Effector CD4-positive, alpha-beta T cell (primary cell): ENCODE results near the gene ZCCHC9.
"Not testable (repeated sequence)": the region's sequence is repeated elsewhere in the genome, so short reads cannot be mapped to it uniquely, and the experiment has no call there.

ENCODE experiments used
- DNase-seq: peaks from one replicate; pipeline ENCODE4 v3.0.0-alpha.2; 2020

The ZCCHC9 gene

DNA sequence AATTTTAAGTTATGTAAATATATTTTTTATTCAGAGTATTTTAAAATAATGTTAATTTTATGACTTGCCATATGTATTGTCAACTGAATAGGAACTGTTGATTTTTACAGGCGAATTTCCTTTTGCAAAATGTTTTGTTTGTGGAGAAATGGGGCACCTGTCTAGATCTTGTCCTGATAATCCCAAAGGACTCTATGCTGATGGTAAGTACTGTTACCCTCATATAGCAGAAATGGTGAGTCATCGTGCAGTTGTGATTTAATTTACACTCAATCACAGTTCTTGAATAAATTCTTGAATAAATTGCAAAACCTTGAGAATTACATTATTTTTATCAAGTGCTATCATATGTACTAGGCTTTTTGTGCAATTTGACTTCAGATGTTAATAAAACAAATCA is 7.4 kb downstream of the ZCCHC9 start:
- no peak for DNase-seq

GRCh38 chr5:81310402-81311063 is 9.1 kb downstream of the ZCCHC9 start:
- DNase-seq: no peak

- DNase-seq: no peak
These were observed 11.9 kb downstream of the ZCCHC9 start for GRCh38 chr5:81313278-81313677.

DNA sequence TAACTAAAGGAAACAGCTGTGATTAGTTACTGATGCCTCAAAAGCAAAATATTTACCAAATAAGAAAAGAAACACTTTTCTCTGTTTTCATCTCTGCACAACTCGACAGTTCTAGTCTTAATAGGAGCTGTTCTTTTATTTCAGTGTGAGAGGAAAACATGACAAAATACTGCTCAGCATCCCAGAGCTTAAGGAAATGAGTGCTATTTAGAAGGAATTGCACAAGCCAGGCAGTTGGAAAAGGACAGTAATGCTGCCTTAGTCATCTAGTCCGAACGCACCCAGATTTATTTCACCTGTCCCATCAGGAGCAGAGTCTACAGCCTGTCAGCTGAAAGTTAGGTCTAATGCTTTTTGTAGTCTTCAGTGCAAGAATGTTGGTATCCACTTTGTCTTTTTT is 12.3 kb downstream of the ZCCHC9 start:
- no peak for DNase-seq

DNA sequence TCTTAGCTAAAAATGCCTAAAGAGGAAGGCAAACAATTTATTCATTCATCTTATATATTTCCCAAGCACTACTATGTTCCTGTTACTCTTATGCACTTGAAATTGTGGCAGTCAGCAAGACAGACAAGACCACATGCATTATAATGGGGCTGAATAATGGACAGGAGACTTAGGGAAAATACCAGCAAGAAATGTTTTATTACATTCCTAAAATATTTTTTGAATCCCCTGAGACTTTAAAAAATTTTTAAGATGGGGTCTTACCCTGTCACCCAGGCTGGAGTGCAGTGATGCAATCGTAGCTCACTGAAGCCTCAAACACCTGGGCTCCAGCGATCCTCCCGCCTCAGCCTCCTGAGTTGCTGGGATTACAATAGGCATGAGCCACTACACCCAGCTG is 13.2 kb downstream of the ZCCHC9 start:
- no peak for DNase-seq

- no peak for DNase-seq
These were observed 13.9 kb downstream of the ZCCHC9 start for GRCh38 chr5:81315336-81315735.

DNA sequence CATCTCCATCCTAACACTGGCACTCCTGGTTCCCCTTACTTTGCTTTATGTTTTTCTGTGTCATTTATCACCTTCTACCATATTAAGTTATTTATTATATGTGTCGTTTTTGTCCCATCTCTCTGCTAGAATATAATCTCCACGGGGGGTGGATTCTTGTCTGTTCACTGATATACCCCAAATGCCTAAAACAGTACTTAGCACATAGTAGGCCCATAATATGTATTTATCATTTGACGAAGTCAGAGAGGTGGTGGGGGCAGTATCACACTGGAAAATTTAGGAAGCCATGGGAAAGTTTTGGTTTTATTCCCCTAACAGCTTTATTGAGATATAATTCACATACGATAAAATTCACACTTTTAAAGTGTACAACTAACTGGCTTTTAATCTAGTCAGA is 14.4 kb downstream of the ZCCHC9 start:
- no peak for DNase-seq

- DNase-seq: no peak
These were observed 15.2 kb downstream of the ZCCHC9 start for GRCh38 chr5:81316571-81316970.

DNA sequence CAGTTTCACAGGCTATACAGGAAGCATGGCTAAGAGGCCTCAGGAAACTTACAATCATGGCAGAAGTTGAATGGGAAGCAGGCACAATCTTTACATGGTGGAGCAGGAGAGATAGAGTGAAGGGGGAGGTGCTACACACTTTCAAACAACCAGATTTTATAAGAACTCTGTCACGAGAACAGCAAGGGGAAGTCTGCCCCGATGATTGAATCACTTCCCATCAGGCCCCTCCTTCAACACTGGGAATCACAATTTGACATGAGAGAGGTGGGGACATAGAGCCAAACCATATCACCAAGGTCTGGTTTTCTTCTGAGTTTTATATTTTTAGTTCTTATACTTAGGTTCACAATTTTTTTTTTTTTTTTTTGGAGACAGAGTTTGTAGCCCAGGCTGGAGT is 16.1 kb downstream of the ZCCHC9 start:
- no peak for DNase-seq

DNA sequence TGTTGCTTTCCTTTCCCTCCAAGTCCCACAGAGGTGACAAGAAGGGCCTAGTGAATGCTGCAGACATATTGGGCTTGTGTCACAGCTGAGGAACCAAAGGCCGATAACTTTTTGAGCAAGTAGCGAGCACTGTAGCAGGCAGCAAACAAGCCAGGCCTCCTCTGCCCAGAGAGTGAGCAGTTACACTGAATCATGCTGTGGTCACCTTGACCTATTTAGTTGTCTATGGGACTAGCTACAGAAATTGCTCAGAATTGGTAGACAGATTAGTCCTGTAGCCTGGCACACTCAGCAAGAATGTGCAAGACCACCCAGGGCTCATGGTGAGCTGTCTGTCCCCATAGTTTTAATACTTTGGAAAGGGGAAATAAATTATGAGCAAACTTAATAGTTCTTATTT is 25.2 kb downstream of the ZCCHC9 start:
- DNase-seq: no peak

- DNase-seq: no peak
These were observed 33.1 kb downstream of the ZCCHC9 start for GRCh38 chr5:81334304-81335061.

DNA sequence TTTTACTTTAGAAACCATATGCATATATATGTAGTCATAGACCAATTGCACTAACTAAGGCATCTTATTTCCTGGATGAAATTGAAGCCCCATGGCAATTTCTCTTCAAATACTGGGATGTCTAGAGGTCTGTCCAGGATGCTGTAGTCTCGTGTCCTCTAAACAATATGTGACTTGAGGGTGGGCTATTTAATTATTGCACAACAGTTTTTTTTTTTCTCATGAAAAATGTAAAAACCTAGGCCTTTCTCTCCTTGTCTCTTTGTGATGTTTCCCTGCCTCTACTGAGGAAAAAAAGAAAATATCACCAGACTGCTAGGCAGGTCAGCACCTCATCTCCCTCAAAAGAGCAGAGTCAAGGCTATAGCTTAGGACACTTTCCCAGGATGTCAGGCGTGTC is 34.6 kb downstream of the ZCCHC9 start:
- no peak for DNase-seq

- no peak for DNase-seq
These were observed 35.2 kb downstream of the ZCCHC9 start for GRCh38 chr5:81336556-81336955.

GRCh38 chr5:81337803-81338202 is 36.4 kb downstream of the ZCCHC9 start:
- DNase-seq: no peak

DNA sequence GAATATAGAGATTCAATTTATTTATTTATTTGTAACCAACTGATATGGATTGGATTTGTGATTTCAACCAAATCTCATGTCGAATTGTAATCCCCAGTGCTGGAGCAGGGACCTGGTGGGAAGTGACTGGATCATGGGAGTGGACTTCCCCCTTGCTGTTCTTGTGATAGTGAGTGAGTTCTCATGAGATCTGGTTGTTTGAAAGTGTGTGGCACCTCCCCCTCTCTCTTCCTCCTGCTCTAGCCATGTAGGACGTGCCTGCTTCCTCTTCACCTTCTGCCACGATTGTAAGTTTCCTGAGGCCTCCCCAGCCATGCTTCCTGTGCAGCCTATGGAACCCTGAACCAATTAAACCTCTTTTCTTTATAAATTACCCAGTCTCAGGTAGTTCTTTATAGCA is 36.8 kb downstream of the ZCCHC9 start:
- not testable (repeated sequence) for DNase-seq

- no peak for DNase-seq
These were observed 43.3 kb downstream of the ZCCHC9 start for GRCh38 chr5:81344736-81345135.

DNA sequence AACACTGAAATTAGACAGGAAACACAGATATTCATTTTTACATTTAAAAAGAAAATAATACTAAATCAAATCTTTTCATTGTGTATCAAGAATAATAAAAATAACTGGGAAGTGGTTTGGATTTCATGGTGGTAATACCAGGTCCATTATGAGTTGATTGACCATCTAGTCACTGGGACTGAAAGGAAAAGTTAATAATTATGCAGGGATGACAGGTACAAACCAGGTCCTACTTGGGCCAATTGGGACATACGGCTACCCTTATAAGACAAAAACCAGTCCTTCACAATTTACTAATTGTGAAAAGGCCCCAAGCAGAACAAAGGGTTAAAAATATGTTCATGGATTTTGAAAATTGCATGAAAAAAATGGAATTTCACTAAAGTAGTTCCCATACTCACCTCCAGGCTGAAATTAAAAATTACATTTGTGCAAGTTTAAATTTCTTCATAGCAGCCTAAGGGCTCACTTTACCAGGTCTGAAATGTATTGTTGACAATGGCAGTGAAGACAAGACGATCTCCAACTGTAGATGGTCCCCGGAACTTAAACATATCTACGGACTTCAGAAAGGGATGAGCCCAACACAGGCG is 44.1 kb downstream of the ZCCHC9 start:
- DNase-seq: no peak

DNA sequence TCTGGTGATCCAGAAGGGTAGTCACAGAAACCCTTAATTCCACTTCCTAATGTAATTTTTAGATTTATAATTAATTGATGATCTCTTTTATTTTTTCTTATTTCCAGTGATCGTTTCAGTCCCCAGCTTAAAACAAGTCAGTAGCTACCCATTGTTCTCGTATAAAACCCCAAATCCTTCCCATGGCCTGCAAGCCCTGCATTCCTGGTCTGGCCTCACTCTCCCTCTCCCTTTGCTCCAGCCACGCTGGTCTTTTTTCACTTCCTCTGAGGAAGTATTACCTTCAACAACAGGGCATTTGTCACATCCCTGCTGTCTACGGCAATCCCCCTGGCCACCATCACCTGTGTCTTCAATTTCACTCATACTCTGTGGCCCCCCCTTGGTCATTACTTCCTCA is 47.8 kb downstream of the ZCCHC9 start:
- DNase-seq: no peak

GRCh38 chr5:81350507-81350906 is 49.1 kb downstream of the ZCCHC9 start:
- no peak for DNase-seq

DNA sequence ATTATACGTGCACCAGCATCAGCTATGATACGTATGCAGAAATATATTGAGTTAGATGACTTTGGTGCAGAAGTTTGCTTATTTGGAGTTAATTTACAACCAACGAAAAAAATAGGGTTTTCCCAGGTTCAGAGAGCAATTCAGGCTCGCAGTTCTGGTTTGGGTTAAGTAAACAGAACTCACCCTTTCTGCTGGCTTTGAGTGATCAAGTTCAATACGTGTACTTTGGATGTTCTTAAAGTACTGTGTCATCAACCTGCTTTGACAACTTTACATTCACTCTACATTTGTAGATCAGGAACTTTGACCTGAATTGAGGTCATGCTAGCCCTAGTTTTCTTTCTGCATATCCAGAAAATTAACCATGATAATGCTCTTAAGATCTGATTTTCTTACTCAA is 51.8 kb downstream of the ZCCHC9 start:
- no peak for DNase-seq

- DNase-seq: no peak
These were observed 52.7 kb downstream of the ZCCHC9 start for GRCh38 chr5:81354093-81354492.

DNA sequence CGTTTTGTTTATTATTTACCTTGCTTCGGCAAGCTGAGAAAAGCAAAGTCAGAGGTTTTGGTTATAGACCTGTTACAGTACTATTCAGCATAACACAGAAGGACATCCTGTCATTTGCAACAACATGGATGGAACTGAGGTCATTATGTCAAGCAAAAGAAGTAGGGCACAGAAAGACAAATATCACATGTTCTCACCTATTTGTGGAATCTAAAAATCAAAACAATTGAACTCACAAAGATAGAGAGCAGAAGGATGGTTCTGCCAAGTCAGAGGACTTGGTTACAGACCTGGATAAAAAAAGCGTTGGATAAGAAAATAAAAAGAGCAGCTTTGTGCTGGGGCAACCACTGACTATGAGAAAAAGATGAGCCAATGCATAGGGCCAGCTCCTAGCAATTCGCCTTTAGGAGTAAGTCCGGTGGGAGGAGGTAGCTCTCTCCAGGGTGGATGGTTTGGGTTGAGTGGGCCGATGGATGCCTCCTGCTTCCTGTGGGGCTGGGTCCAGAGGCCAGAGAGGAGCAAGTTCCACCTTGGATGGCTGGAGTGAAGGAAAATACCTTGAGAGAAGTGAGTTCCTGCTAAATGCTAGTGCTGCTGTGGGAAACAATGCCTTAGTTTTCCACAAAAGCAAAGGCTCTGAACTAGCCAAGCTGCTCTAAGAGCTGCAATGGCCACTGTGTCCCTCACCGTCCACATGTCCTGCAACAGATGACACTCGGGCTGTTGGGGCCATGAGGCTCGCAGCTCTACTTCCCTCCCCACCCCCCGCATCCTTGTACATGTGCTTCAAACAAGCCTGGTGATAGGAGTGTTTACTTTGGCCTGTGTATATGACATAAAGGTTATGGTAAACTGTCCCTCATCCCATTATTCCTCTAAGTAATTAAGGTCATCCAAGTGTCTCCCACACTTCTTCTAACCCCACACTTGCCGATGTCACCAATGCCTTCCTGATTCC is 54.2 kb downstream of the ZCCHC9 start:
- DNase-seq: no peak

- no peak for DNase-seq
These were observed 57.7 kb downstream of the ZCCHC9 start for GRCh38 chr5:81359108-81359507.
